Stimulated activated CD8-positive, alpha-beta memory T cell treated with anti-CD3 and anti-CD28 coated beads, Interleukin-12 subunit alpha, Interleukin-12 subunit beta, amount 100 ng/mL, for 24 hours (primary cell): ENCODE results near the gene FADS2.

Source experiments
- DNase-seq: peaks from one replicate; pipeline ENCODE4 v3.0.0-alpha.2; 2020; ENCODE audit errors: extremely low read depth

FADS2 gene

DNA sequence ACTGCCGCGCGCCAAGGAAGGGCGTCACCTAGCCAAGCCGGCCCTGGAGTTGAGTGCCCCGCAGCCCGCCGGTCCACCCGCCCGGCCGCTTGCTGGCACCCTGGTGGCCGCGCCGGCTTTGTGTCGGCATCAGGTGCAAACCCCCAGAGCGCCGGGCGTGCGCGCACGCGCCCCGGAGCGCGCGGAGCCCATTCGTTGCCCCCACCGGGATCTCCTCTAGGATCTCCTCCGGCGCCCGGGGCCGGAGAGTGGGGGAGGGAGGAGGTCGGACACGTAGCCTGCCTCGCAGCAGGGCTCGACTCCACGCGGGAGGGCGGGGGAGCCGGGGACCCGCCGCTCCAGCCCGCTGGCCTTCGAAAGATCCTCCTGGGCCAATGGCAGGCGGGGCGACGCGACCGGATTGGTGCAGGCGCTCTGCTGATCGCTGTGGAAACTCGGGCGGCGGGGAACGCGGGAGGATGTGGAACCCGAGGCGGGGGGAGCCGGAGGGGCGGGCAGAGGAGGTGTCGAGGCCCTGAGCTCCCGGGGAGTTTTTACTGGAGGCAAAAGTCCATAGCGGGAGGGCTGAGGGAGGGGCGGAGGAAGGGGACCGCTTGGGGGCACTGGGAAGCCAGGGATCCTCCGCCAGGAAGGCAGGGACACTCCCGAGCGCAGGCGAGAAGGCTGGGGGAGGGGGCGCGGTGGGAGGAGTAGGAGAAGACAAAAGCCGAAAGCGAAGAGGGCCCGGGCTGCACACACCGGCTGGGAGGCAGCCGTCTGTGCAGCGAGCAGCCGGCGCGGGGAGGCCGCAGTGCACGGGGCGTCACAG lies at the start of gene FADS2:
Gene FADS2, plus strand, starts transcription at position 730 of the 808 bp plus-strand sequence. CDS start 91 bp downstream, outside the sequence.
- no peak for DNase-seq

DNA sequence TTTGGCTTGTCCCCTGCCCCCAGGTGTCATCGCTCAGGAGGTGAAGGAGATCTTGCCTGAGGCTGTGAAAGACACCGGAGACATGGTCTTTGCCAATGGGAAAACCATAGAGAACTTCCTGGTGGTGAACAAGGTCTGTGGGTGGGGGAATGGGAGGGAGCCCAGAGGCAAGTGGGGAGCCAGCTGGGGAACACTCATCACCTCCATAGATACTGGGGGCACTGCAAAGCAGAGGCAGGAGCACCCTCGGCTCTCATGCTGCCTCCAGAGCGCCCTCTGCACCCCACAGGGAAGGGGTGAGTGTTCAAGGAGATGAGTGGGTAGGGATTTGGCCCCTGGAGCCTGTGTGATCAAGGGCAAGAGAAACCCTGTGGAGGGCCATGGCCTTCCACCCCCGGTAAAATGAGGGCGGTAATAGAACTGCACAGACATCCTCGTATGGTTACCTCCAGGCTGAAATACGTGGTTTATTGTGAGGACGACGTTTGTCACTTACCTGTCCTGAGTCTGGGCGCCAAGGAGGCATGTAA lies 49.7 kb upstream of the FADS2 start:
- no peak for DNase-seq

DNA sequence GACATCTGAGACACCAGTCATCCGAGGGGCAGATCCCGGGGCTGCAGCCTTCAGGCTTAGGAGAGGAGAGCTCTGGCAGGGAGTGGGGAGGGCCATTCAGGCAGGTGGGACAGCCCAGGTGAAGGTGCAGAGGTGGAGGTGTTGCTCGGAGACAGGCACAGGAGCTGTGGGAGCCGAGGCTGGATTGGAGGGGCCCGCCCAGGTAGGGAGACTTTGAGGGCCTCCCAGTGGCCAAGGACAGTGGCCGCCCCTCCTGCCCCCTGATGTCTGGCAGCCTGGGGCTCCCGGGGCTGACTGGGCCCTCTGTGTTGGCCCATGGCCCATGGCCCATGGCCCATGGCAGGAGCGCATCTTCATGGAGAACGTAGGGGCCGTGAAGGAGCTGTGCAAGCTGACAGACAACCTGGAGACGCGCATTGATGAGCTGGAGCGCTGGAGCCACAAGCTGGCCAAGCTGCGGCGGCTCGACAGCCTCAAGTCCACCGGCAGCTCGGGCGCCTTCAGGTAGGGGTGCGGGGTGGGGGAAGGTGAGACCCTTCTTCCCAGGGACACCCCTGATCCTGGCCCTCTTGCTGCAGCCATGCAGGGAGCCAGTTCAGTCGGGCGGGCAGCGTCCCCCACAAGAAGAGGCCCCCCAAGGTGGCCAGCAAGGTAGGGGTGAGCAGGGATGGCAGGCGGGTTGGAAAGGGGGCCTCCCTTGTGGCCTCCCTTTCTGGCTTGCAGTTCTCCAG lies 49.0 kb upstream of the FADS2 start:
- no peak for DNase-seq

DNA sequence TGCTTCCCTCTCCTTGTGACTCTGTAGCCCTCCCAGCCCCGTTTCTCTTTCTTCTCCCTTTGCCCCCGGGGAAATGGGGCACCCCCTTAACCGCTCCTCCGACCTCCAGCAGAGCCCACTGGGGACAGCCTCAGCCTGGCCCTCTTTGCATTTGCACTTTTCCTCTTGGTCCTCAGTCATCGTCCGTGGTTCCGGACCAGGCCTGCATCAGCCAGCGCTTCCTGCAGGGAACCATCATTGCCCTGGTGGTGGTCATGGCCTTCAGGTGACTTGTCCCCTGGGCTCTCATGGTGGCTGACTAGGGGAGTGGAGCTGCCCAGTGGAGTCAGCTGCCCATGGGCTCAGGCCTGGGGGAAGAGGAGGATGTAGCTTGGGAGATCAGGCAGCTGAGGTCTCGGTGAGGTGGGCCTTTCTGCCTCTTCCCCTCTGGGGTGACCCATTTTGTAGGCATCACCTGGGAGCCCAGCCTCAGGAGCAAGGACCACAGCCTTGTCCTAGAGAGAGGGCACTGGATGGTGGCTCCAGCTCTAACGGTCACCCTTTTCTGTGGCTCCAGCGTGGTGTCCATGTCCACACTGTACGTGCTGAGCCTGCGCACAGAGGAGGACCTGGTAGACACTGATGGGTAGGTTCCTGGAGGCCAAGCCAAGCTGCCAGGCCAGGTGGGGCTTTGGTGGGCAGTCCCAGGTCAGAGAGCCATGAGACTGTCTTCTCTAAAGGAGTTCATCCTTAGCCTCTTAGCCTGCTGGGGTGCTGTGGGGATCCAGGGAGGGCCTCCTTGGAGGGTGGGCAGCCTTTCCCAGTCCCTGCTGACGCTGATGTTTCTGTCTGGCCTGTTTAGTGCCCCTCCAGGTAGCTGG lies 48.2 kb upstream of the FADS2 start:
- no peak for DNase-seq

DNA sequence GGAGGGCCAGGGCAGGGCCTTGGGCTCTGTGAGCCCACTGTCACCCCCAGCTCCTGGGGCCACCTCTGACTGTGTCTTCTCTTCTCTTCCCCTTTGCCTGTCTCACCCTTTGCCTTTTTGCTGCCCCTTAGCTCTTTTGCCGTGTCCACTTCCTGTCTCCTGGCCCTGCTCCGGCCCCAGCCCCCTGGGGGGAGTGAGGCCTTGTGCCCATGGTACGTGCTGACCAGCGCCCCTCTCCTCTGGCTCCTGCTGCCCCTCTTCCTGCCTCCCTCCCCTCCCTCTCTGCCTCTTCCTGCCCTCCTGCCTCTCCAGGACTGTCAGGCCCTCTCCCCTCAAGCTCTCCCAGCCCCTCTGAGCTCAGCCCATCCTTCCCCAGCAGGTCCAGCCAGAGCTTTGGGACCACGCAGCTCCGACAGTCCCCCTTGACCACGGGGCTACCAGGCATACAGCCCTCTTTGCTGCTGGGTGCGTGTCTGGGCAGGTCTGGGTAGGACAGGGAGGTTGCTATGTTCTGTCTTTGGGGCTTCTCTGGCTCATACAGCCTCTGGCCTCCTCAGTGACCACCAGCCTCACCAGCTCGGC lies 47.4 kb upstream of the FADS2 start:
- DNase-seq: no peak

DNA sequence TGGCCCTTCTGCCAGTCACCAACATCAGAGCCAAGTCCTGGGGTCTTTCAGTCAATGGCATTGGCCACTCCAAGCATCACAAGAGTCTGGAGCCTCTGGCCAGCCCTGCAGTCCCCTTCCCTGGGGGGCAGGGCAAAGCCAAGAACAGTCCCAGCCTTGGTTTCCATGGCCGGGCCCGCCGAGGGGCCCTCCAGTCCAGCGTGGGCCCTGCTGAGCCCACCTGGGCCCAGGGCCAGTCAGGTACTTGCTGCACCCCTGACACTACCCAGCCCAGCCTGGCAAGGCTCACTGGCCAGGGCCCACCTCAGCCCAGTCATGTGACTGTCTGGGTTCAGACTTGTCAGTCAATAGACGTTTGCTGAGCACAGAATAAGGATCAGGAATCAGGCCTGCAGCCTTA lies 46.5 kb upstream of the FADS2 start:
- no peak for DNase-seq

DNA sequence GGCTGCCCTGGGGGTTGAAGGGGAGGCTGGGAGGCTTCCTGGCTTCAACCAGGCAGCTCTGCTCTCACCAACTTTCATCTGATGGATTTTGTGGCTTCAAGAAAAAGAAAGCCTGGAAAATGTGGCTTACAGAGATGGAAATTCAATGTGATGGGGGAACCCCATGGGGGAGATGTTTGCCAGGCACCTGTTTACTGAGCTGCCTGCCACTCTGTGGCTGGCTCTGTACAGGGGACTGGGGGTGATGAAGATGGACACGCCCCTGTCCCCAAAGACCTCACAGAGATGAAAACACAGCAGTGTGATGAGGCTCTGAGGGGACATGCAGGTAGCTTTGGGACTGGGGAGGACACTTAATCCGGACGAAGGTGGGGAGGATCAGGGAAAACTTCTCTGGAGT lies 45.8 kb upstream of the FADS2 start:
- no peak for DNase-seq

DNA sequence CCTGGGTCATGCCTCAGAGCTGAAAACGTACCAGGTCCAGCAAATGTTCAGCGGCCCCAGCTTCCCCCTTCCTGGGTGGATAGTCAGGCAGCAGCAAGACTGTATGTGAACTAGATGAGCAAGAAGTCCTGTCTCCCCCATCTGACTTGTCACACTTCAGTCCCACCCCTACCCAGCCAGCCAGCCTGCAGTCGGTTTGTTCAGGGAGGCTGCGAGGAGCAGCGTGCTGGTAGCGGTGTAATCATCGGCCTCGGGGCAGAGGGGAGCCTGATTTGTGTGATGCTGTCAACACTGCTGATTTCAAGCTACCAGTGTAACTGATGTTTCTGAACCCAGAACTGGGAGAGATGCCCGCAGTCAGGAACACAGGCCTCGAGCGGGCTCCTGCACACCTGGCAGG lies 45.3 kb upstream of the FADS2 start:
- DNase-seq: no peak

DNA sequence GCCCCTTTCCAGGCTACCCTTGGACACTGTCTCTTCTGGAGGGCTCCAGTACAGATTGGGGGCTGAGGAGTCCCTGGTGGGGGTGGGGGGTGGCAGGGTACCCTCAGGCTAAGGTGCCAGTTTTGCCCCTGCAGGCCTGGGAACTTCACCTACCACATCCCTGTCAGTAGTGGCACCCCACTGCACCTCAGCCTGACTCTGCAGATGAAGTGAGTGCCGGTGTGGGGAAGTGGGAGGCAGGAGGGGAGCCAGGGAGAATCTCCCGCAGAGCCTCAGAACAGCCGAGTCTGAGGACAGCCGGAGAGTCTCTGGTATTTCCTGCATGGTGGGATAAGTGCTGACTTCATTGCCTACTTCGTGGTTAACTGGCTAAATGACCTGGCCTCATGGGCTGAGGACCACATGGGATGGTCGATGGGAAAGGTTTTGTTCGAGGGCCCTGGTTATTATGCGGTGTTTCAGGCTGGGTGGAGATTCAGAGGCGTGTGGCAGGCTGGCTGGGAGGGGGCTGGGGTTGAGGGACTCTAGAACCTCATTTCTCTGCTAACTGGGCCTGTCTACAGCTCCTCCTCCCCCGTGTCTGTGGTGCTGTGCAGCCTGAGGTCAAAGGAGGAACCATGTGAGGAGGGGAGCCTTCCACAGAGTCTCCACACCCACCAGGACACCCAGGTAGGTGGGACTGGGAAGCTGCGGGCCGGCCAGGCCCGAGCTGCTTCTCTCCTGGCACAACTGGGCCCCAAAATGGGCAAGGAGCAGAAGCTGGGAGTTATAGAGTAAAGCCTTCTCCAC lies 44.2 kb upstream of the FADS2 start:
- DNase-seq: no peak

DNA sequence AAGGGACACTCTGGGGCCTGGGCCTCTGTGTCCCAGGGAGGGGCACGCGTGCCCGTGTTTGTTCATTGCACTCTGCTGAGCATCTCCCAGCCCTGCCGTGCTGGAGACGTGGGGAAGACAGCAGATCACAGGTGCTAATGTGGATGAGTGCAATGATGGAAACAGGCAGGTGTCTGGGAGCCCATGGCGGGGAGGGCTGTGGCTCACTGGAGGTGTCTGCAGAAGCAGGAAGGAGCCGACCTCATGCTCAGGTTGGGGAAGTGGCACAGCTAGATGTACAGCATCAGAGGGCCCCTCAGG lies 43.6 kb upstream of the FADS2 start:
- no peak for DNase-seq

DNA sequence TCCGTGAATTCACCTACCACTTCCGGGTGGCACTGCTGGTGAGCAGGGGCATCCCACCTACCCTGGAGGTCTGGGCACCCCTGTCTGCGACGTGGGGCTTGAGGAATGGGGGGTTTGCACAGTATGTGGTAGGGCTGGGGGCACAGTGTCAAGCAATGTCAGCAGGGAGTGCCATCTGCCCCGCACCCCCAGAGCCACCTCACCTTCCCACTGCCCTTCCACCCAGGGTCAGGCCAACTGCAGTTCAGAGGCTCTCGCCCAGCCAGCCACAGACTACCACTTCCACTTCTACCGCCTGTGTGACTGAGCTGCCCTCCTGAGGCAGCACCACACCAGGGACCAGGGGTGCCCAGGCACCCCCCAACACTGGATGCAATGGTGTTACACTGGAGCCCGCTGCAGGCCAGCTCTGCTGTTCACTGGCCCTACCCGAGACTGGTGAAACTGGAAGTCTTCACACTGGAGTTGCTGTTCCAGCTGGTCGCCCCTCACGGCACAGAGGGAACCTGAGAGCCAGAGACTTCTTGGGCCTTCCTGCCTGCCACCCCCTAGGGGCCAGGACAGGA lies 42.2 kb upstream of the FADS2 start:
- no peak for DNase-seq

DNA sequence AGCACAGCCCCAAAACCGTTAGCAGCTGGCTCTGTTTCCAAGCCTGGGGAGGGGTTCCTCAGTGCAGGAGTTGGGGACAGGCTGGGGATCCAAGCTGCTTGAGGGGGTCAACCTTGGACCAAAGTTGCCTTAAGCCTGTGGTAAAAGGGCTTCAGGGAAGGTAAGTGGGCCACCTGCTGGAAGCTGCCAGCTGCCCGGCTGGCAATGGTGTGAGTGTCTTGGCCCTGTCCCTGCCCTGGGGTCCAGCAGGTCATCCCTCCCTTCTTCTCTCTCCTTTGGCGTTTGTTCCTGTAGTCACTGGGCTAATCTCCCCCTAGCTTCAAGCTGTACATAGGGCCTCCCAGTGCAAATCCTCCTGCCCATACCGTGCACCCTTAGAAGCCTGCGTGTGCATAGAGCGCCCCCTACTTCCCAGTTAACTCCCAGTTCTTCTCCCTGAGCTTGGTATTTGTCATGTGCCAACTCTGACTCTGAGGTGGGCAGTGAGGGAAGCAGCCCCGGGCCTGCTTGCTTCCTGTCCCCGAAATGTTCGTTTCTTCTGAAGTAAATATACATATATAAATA lies 40.1 kb upstream of the FADS2 start:
- DNase-seq: no peak

DNA sequence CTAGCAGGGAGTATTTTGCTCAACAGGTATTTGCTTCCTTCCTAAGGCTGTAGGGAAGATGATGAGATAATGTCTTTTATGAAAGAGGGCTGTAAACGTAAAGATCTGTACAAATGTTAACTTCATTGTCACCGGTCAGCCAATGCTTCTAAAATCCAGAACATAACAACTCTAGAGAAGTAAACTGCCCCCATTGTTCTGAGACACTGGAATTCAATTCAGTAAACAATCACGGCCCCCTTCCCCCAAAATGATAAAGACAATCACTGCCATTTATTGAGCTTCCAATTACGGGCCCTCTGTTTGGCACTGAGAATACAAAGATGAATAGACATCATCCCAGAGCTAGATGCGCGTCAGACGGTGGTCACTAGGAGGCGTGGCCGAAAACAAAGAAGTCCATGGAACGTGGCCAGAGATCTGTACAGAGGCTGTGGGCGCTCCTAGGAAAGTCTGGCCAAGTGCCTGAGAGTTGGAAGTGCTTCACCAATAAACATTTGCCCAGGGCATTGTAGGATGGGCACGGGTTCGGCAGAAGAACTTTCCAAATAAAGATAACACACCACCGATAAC lies 36.3 kb upstream of the FADS2 start:
- DNase-seq: no peak

DNA sequence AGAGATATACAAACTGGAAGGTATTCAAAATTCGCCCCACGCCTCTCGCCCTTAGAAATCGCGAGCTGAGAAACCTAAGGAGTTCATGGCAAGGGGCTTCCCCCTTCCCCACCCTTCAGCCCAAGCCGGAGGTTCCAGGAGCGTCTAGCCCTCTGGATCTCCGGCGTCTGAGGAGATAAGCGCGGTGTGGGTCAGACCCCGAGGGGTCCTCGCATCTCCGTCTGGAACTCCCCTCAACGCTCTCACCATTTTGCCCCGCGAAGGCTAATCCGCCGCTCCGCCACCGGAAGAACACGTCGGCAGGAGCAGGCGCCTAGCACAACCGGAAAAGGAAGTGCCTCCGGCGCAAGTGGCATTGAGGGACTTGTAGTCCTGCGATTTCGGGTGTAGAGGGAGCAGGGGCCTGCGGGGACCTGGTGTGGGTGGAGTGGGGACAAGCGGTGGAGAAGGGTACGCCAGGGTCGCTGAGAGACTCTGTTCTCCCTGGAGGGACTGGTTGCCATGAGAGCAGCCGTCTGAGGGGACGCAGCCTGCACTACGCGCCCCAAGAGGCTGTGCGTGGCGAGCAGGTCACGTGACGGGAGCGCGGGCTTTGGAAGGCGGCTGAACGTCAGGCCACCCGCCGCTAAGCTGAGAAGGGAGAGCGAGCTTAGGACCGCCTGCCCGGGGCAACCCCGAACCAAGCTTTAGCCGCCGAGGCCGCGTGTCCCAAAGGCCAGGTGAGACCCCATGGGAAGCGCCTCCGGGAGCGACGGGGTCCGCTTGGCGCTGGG lies 35.6 kb upstream of the FADS2 start, which contains the start of the genes FEN1 and TMEM258:
Gene FEN1, plus strand, starts transcription at position 602 of the 773 bp plus-strand sequence. CDS start 2,451 bp downstream, outside the sequence.
Gene TMEM258, minus strand, starts transcription at position 290 of the 773 bp plus-strand sequence. Its CDS starts 41 bp downstream, at position 249.
- DNase-seq: peak; percentile 78

DNA sequence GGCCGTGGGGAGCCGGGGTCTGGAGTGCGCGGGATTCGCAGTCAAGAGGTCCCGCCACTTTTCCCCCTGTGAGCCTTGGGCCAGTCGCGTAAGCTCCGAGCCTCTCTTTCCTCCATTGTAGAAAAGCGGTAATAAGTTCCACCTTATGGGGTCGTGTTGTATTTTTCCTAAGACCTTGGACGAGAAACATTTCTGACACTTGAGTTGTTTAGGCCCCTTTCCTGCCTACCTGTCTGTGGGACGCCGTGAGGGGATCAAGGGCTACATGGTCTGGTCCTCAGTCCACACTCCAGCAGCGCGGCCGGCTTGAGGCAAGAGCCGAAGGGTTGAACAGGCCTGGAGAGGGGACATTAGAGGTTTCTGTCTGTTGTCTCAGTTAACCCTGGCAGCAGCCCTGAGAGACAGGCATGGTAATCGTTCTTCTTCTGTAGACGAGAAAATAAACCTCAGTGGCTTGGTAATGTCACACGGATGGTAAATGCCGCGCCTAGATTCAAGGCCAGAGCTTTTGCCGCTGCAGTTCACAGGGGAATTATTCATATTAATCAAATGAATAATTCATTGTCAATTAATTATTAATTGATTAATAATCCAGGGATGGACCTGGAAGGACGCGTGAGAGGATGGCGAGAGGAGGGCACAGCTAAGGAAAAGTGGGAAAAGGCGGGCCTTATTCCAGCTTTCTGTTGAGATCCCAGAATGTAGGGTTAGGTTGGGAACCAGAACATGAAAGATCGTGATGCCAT lies 34.8 kb upstream of the FADS2 start:
- no peak for DNase-seq

DNA sequence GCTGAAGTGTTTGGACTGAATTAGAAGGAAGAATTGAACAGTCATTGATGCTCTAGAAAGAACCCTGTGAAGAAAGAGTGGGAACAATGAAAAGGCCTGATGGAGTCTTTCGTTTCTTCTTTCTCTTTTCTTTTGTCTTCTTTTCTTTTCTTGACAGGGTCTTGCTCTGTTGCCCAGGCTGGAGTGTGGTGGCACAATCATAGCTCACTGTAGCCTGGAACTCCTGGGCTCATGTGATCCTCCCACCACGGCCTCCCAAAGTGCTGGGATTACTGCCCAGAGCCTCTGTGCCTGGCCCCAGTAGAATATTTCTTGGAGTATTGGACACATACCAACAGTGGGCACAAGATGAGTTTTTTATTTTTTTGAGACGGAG lies 34.3 kb upstream of the FADS2 start:
- no peak for DNase-seq

DNA sequence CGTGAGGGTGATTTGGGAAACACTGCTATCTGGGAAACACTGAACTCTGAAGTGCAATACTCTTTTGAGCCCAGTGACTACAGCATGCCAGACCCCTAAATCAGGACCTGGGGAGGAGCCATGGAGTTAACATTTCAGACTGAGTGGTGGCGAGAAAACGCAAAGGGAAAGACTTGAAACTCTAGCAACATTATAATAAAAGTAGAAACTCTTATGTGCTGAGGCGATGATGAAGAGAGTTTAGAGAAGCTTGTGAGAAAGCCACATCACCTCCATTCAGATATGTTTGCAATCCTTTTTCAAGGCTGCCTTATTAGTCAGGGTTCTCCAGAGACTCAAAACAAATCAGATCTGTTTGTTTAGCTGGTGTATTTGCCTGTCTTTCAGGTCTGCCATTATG lies 33.5 kb upstream of the FADS2 start:
- DNase-seq: no peak

DNA sequence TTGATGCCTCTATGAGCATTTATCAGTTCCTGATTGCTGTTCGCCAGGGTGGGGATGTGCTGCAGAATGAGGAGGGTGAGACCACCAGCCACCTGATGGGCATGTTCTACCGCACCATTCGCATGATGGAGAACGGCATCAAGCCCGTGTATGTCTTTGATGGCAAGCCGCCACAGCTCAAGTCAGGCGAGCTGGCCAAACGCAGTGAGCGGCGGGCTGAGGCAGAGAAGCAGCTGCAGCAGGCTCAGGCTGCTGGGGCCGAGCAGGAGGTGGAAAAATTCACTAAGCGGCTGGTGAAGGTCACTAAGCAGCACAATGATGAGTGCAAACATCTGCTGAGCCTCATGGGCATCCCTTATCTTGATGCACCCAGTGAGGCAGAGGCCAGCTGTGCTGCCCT lies 32.6 kb upstream of the FADS2 start:
- DNase-seq: no peak
